Smooth muscle cell (in vitro differentiated cells): ENCODE data around the gene SMC1A. TPM values are rescaled to one million over a fixed set of nuclear protein-coding genes. Genes with fewer than 3 reads are reported as not detected.

Experiments
- DNase-seq: peaks from one replicate; lab custom pipeline; 2025; ENCODE audit not compliant: unreplicated experiment; lab: John Stamatoyannopoulos, UW
- H2AFZ ChIP-seq: fragments of 200-600 bp; sonication (generic); 2 replicates; pipeline ENCODE4 v1.6.0; 2016; ENCODE audit warnings: antibody characterized with exemption, low read depth, mild to moderate bottlenecking
- H3F3A ChIP-seq: fragments of 200-600 bp; sonication (generic); 2 replicates; pipeline ENCODE4 v1.6.0; 2017; ENCODE audit warnings: antibody characterized with exemption, low read depth
- H3K27ac ChIP-seq: fragments of 200-600 bp; sonication (generic); 2 replicates; pipeline ENCODE4 v1.5.1; 2016; ENCODE audit warnings: low read depth, mild to moderate bottlenecking
- H3K27me3 ChIP-seq: fragments of 200-600 bp; sonication (generic); 2 replicates; pipeline ENCODE4 v1.6.1; 2016; ENCODE audit warnings: low read depth, mild to moderate bottlenecking
- H3K36me3 ChIP-seq: fragments of 200-600 bp; sonication (generic); 2 replicates; pipeline ENCODE4 v1.5.1; 2016; ENCODE audit warnings: low read depth
- H3K4me1 ChIP-seq: fragments of 200-600 bp; sonication (generic); 2 replicates; pipeline ENCODE4 v1.5.1; 2016; ENCODE audit warnings: low read depth
- H3K4me2 ChIP-seq: fragments of 200-600 bp; sonication (generic); 2 replicates; pipeline ENCODE4 v1.6.0; 2016; ENCODE audit warnings: mild to moderate bottlenecking
- H3K4me3 ChIP-seq: fragments of 200-600 bp; sonication (generic); 2 replicates; pipeline ENCODE4 v1.5.1; 2016; ENCODE audit warnings: mild to moderate bottlenecking
- H3K79me2 ChIP-seq: fragments of 200-600 bp; sonication (generic); 2 replicates; pipeline ENCODE4 v1.6.0; 2016; ENCODE audit warnings: low read depth, mild to moderate bottlenecking
- H3K9ac ChIP-seq: fragments of 200-600 bp; sonication (generic); 2 replicates; pipeline ENCODE4 v1.6.0; 2016; ENCODE audit warnings: low read depth
- H3K9me3 ChIP-seq: fragments of 200-600 bp; sonication (generic); replicated peaks from 2 replicates; pipeline ENCODE4 v1.5.1; 2016; ENCODE audit warnings: low read depth
- H4K20me1 ChIP-seq: fragments of 200-600 bp; sonication (generic); 2 replicates; pipeline ENCODE4 v1.6.0; 2016; ENCODE audit warnings: low read depth
- CTCF ChIP-seq: fragments of 200-600 bp; sonication (generic); IDR thresholded peaks from 2 replicates; pipeline ENCODE4 v1.5.1; 2017; ENCODE audit warnings: borderline replicate concordance, mild to moderate bottlenecking, antibody characterized with exemption; ENCODE audit not compliant: insufficient read depth, poor library complexity, severe bottlenecking
- WGBS: methylation state at CpG from one replicate; pipeline ENCODE4 v1.1.7; 2016; ENCODE audit warnings: low lambda C conversion rate; 5-methylcytosine and 5-hydroxymethylcytosine counted together
- polyA plus RNA-seq: library from polyadenylated mRNA; unstranded; fragments of >200 nt; fragmentation: Nextera tagmentation; extraction: Ambion mirVana; gene quantifications from 2 replicates; pipeline ENCODE4 v1.2.1, GENCODE V29; 2016
- total RNA-seq: library from RNA; depleted of rRNA; stranded (reverse); fragments of >200 nt; gene quantifications from 2 replicates; pipeline ENCODE4 v1.2.3, GENCODE V29; 2014

The SMC1A gene
- total and polyA plus RNA-seq, 2 experiments from 2014 or later: 18.3 to 19.7 TPM

- Histone ChIP-seq H3K27me3 (no peaks in the 10 kb centered on the region), H3K79me2 (no peaks in the 10 kb centered on the region), H3K9me3 (no peaks in the 10 kb centered on the region), H3K27ac (no peak overlapping the region), H4K20me1 (no peaks in the 10 kb centered on the region), H2AFZ (no peak overlapping the region), H3F3A (no peaks in the 10 kb centered on the region), H3K9ac (no peak overlapping the region), H3K36me3 (no peaks in the 10 kb centered on the region), H3K4me1 (no peaks in the 10 kb centered on the region), H3K4me2 (no peak overlapping the region), H3K4me3 (no peak overlapping the region)
- DNase-seq: no peak
- no peak for TF ChIP-seq CTCF
- WGBS: 80% methylated on average over 14 of the region's 14 CpGs
These were observed 66.3 kb downstream of the SMC1A start for GRCh38 chrX:53356186-53356585.

DNA sequence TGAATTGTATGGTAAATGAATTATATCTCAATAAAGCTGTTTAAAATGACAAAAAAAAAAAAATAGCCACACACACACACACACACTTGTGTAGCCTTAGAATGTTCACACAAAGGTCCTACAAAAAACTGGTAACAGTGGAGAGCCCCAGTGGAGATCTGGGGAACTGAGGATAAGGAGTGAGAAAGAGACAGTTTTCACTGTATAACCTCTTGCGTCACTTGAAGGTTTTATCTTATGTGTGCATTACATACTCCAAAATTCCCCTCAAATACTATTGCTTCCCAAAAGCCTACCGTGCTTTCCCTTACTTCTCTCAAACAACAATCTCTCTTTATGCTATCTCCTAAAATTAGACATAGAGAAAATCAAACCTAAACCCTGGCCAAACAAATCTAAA, 67.8 kb downstream of the SMC1A start:
- DNase-seq: no peak
- Histone ChIP-seq H3K4me3 (no peak overlapping the region), H4K20me1 (no peaks in the 10 kb centered on the region), H3K4me1 (no peaks in the 10 kb centered on the region), H3K4me2 (no peak overlapping the region), H2AFZ (no peak overlapping the region), H3F3A (no peaks in the 10 kb centered on the region), H3K36me3 (no peaks in the 10 kb centered on the region), H3K27ac (no peak overlapping the region), H3K9ac (no peak overlapping the region), H3K9me3 (no peaks in the 10 kb centered on the region), H3K27me3 (no peaks in the 10 kb centered on the region), H3K79me2 (no peaks in the 10 kb centered on the region)
- TF ChIP-seq CTCF: no peak
- WGBS: 80% methylated on average over 2 of the region's 2 CpGs

- H3K9me3 ChIP-seq: no peaks in the 10 kb centered on the region
- no peaks in the 10 kb centered on the region for H3K27me3 ChIP-seq
These were observed 74.5 kb downstream of the SMC1A start for GRCh38 chrX:53347948-53348347.

More at GRCh38 chrX:53347948-53348347, 74.5 kb downstream of the SMC1A start:
- Histone ChIP-seq H3K4me2 (no peak overlapping the region), H3K27ac (no peak overlapping the region), H3K9ac (no peak overlapping the region), H3K79me2 (no peaks in the 10 kb centered on the region), H3K36me3 (no peaks in the 10 kb centered on the region), H2AFZ (no peak overlapping the region), H3K4me1 (no peaks in the 10 kb centered on the region), H4K20me1 (no peaks in the 10 kb centered on the region), H3F3A (no peaks in the 10 kb centered on the region), H3K4me3 (no peak overlapping the region)
- WGBS: 47% methylated on average over 2 of the region's 2 CpGs
- TF ChIP-seq CTCF: no peak
- no peak for DNase-seq
